ENCODE measurements around the gene USP17L13. TPM values are rescaled to one million over a fixed set of nuclear protein-coding genes. Genes with fewer than 3 reads are reported as not detected.
"Not testable (repeated sequence)": the region's sequence is repeated elsewhere in the genome, so short reads cannot be mapped to it uniquely, and the experiment has no call there.

Gene USP17L13
- total RNA-seq (not detected), polyA plus RNA-seq (ENCODE audit: insufficient read depth, low read depth, low replicate concordance) (not detected)
- long read RNA-seq, donor 1 = 0 reads
- long read RNA-seq, donor 2 = 0 reads
- long read RNA-seq, donor 3 = 0 reads
- long read RNA-seq, donor 4 = 0 reads
- long read RNA-seq, donor 5 = 0 reads
- long read RNA-seq, donor 6 = 0 reads
- long read RNA-seq, donor 7 = 0 reads
- long read RNA-seq, donor 8 = 0 reads
- long read RNA-seq, donor 9 = 0 reads
- long read RNA-seq, donor 10 = 0 reads

GRCh38 chr4:9224596-9224995, at the start of gene USP17L13:
Gene USP17L13 (plus strand): TSS chr4:9224896. CDS start chr4:9224896, 0 bp downstream.
- H3K4me1 ChIP-seq (ENCODE audit: control insufficient read depth in 2 of 3, insufficient read depth in 2 of 3, low read depth in 1 of 3, low read length in 3 of 3); FAIRE-seq: not testable (repeated sequence)

DNA sequence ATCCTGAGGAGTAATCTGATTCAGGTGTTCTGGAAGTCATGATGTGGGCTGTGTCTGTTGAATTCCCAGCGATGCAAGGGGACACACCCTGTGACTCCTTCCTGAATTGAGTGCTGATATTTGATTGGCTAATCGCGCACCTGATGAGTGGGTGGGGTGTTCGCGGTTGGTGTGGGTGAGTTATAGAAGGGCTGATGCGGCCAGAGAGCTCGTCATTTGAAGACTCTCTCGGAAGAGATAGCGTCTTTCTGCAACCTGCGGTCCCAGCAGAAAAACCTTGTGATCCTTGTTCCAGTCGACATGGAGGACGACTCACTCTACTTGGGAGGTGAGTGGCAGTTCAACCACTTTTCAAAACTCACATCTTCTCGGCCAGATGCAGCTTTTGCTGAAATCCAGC, 14.3 kb upstream of the USP17L13 start, which contains the start of gene USP17L10:
Gene USP17L10, plus strand, starts transcription at position 301 of the 400 bp plus-strand sequence. Its CDS starts 0 bp downstream, at position 301.
- H3K36me3 ChIP-seq (ENCODE audit: control insufficient read depth in 2 of 3, insufficient read depth in 3 of 3, low read length in 3 of 3); H3K27ac ChIP-seq (ENCODE audit: low read depth in 2 of 2, low read length in 2 of 2); H3K9ac ChIP-seq (ENCODE audit: low read length in 3 of 3); H3K9me3 ChIP-seq (ENCODE audit: control insufficient read depth in 2 of 3, insufficient read depth in 1 of 3, low read length in 3 of 3); intact Hi-C loops (cut with DNase I); FAIRE-seq; H3K27me3 ChIP-seq (ENCODE audit: control insufficient read depth, insufficient read depth, low read length); DNase-seq; H3K4me3 ChIP-seq (ENCODE audit: low read length in 3 of 3); H3K4me1 ChIP-seq (ENCODE audit: control insufficient read depth in 2 of 3, insufficient read depth in 2 of 3, low read depth in 1 of 3, low read length in 3 of 3): not testable (repeated sequence)

More at GRCh38 chr4:9224596-9224995, at the start of gene USP17L13:
- H3K9ac ChIP-seq (ENCODE audit: low read length in 3 of 3); intact Hi-C loops (cut with DNase I); DNase-seq; H3K36me3 ChIP-seq (ENCODE audit: control insufficient read depth in 2 of 3, insufficient read depth in 3 of 3, low read length in 3 of 3); H3K27ac ChIP-seq (ENCODE audit: low read depth in 2 of 2, low read length in 2 of 2); H3K9me3 ChIP-seq (ENCODE audit: control insufficient read depth in 2 of 3, insufficient read depth in 1 of 3, low read length in 3 of 3); H3K4me3 ChIP-seq (ENCODE audit: low read length in 3 of 3); H3K27me3 ChIP-seq (ENCODE audit: control insufficient read depth, insufficient read depth, low read length): not testable (repeated sequence)

- FAIRE-seq; H3K9me3 ChIP-seq (ENCODE audit: control insufficient read depth in 2 of 3, insufficient read depth in 1 of 3, low read length in 3 of 3); intact Hi-C loops (cut with DNase I): not testable (repeated sequence)
These were observed 10.0 kb upstream of the USP17L13 start for GRCh38 chr4:9214701-9215100.

DNA sequence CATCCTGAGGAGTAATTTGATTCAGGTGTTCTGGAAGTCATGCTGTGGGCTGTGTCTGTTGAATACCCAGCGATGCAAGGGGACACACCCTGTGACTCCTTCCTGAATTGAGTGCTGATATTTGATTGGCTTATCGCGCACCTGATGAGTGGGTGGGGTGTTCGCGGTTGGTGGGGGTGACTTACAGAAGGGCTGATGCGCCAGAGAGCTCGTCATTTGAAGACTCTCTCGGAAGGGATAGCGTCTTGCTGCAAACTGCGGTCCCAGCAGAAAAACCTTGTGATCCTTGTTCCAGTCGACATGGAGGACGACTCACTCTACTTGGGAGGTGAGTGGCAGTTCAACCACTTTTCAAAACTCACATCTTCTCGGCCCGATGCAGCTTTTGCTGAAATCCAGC, 9.6 kb upstream of the USP17L13 start, which contains the start of gene USP17L11:
Gene USP17L11, plus strand, starts transcription at position 301 of the 400 bp plus-strand sequence. Its CDS starts 0 bp downstream, at position 301.
- not testable (repeated sequence) for H3K9me3 ChIP-seq (ENCODE audit: control insufficient read depth in 2 of 3, insufficient read depth in 1 of 3, low read length in 3 of 3)

More at GRCh38 chr4:9214701-9215100, 10.0 kb upstream of the USP17L13 start:
- not testable (repeated sequence) for H3K4me3 ChIP-seq (ENCODE audit: low read length in 3 of 3); H3K9ac ChIP-seq (ENCODE audit: low read length in 3 of 3); H3K27ac ChIP-seq (ENCODE audit: low read depth in 2 of 2, low read length in 2 of 2); H3K36me3 ChIP-seq (ENCODE audit: control insufficient read depth in 2 of 3, insufficient read depth in 3 of 3, low read length in 3 of 3); H3K27me3 ChIP-seq (ENCODE audit: control insufficient read depth, insufficient read depth, low read length); H3K4me1 ChIP-seq (ENCODE audit: control insufficient read depth in 2 of 3, insufficient read depth in 2 of 3, low read depth in 1 of 3, low read length in 3 of 3)
- DNase-seq = peak in 1 of 5 donors; percentile 18

GRCh38 chr4:9219852-9220251, 4.8 kb upstream of the USP17L13 start, which contains the start of gene USP17L12:
Gene USP17L12 (plus strand): TSS chr4:9220152. CDS start chr4:9220152, 0 bp downstream.
- H3K4me1 ChIP-seq (ENCODE audit: control insufficient read depth in 2 of 3, insufficient read depth in 2 of 3, low read depth in 1 of 3, low read length in 3 of 3); H3K27ac ChIP-seq (ENCODE audit: low read depth in 2 of 2, low read length in 2 of 2); H3K9ac ChIP-seq (ENCODE audit: low read length in 3 of 3); intact Hi-C loops (cut with DNase I); H3K9me3 ChIP-seq (ENCODE audit: control insufficient read depth in 2 of 3, insufficient read depth in 1 of 3, low read length in 3 of 3); H3K4me3 ChIP-seq (ENCODE audit: low read length in 3 of 3); H3K27me3 ChIP-seq (ENCODE audit: control insufficient read depth, insufficient read depth, low read length); FAIRE-seq; DNase-seq; H3K36me3 ChIP-seq (ENCODE audit: control insufficient read depth in 2 of 3, insufficient read depth in 3 of 3, low read length in 3 of 3): not testable (repeated sequence)

More for the DNA sequence above, 9.6 kb upstream of the USP17L13 start, which contains the start of gene USP17L11:
- H3K4me1 ChIP-seq (ENCODE audit: control insufficient read depth in 2 of 3, insufficient read depth in 2 of 3, low read depth in 1 of 3, low read length in 3 of 3); FAIRE-seq; H3K27me3 ChIP-seq (ENCODE audit: control insufficient read depth, insufficient read depth, low read length); H3K36me3 ChIP-seq (ENCODE audit: control insufficient read depth in 2 of 3, insufficient read depth in 3 of 3, low read length in 3 of 3); DNase-seq; H3K4me3 ChIP-seq (ENCODE audit: low read length in 3 of 3); intact Hi-C loops (cut with DNase I); H3K27ac ChIP-seq (ENCODE audit: low read depth in 2 of 2, low read length in 2 of 2); H3K9ac ChIP-seq (ENCODE audit: low read length in 3 of 3): not testable (repeated sequence)

DNA sequence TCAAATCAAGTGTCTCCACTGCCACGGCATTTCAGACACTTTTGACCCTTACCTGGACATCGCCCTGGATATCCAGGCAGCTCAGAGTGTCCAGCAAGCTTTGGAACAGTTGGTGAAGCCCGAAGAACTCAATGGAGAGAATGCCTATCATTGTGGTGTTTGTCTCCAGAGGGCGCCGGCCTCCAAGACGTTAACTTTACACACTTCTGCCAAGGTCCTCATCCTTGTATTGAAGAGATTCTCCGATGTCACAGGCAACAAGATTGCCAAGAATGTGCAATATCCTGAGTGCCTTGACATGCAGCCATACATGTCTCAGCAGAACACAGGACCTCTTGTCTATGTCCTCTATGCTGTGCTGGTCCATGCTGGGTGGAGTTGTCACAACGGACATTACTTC, 5.6 kb downstream of the USP17L13 start:
- H3K27me3 ChIP-seq (ENCODE audit: control insufficient read depth, insufficient read depth, low read length); H3K4me3 ChIP-seq (ENCODE audit: low read length in 3 of 3); H3K36me3 ChIP-seq (ENCODE audit: control insufficient read depth in 2 of 3, insufficient read depth in 3 of 3, low read length in 3 of 3); H3K9ac ChIP-seq (ENCODE audit: low read length in 3 of 3); H3K4me1 ChIP-seq (ENCODE audit: control insufficient read depth in 2 of 3, insufficient read depth in 2 of 3, low read depth in 1 of 3, low read length in 3 of 3); DNase-seq; H3K27ac ChIP-seq (ENCODE audit: low read depth in 2 of 2, low read length in 2 of 2); FAIRE-seq; intact Hi-C loops (cut with DNase I); H3K9me3 ChIP-seq (ENCODE audit: control insufficient read depth in 2 of 3, insufficient read depth in 1 of 3, low read length in 3 of 3): not testable (repeated sequence)

DNA sequence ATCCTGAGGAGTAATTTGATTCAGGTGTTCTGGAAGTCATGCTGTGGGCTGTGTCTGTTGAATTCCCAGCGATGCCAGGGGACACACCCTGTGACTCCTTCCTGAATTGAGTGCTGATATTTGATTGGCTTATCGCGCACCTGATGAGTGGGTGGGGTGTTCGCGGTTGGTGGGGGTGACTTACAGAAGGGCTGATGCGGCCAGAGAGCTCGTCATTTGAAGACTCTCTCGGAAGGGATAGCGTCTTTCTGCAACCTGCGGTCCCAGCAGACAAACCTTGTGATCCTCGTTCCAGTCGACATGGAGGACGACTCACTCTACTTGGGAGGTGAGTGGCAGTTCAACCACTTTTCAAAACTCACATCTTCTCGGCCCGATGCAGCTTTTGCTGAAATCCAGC, 9.4 kb downstream of the USP17L13 start, which contains the start of gene USP17L15:
Gene USP17L15, plus strand, starts transcription at position 301 of the 400 bp plus-strand sequence. Its CDS starts 0 bp downstream, at position 301.
- H3K27ac ChIP-seq (ENCODE audit: low read depth in 2 of 2, low read length in 2 of 2); H3K27me3 ChIP-seq (ENCODE audit: control insufficient read depth, insufficient read depth, low read length); H3K4me3 ChIP-seq (ENCODE audit: low read length in 3 of 3); DNase-seq; FAIRE-seq; intact Hi-C loops (cut with DNase I); H3K4me1 ChIP-seq (ENCODE audit: control insufficient read depth in 2 of 3, insufficient read depth in 2 of 3, low read depth in 1 of 3, low read length in 3 of 3); H3K36me3 ChIP-seq (ENCODE audit: control insufficient read depth in 2 of 3, insufficient read depth in 3 of 3, low read length in 3 of 3); H3K9ac ChIP-seq (ENCODE audit: low read length in 3 of 3); H3K9me3 ChIP-seq (ENCODE audit: control insufficient read depth in 2 of 3, insufficient read depth in 1 of 3, low read length in 3 of 3): not testable (repeated sequence)

DNA sequence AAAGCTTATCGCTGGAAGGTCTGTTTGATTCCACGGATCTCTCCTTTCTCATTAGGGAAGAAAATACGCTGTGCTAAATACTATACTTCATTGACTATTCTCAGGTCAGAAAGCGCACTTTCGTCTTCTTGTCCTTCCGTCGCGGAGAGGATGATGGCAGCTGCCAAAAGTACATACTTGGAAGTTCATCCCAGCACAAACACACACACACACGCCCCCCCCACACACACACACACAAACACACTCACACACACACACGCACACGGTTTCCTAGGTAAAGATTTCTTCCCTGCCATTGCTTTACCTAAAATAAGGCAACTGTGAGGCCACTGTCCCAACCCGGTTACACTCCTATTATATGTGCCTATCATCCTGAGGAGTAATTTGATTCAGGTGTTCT, 13.8 kb downstream of the USP17L13 start:
- H3K9me3 ChIP-seq (ENCODE audit: control insufficient read depth in 2 of 3, insufficient read depth in 1 of 3, low read length in 3 of 3); H3K4me3 ChIP-seq (ENCODE audit: low read length in 3 of 3); H3K27me3 ChIP-seq (ENCODE audit: control insufficient read depth, insufficient read depth, low read length); intact Hi-C loops (cut with DNase I); H3K4me1 ChIP-seq (ENCODE audit: control insufficient read depth in 2 of 3, insufficient read depth in 2 of 3, low read depth in 1 of 3, low read length in 3 of 3); H3K36me3 ChIP-seq (ENCODE audit: control insufficient read depth in 2 of 3, insufficient read depth in 3 of 3, low read length in 3 of 3); H3K27ac ChIP-seq (ENCODE audit: low read depth in 2 of 2, low read length in 2 of 2); FAIRE-seq; H3K9ac ChIP-seq (ENCODE audit: low read length in 3 of 3): not testable (repeated sequence)
- DNase-seq = peak in 1 of 5 donors; percentile 10
